MG63 (cell line): ENCODE data around the gene SPX. TPM values are rescaled to one million over a fixed set of nuclear protein-coding genes. Genes with fewer than 3 reads are reported as not detected.

Experiments used
- DNase-seq: peaks from one replicate; pipeline ENCODE4 v3.0.0-alpha.2; 2020
- H3K27me3 ChIP-seq: fragments of 250-450 bp; sonication (Bioruptor Pico); 2 replicates; pipeline ENCODE4 v1.5.1; 2020; ENCODE audit warnings: mild to moderate bottlenecking, moderate library complexity
- H3K36me3 ChIP-seq: fragments of 250-450 bp; sonication (Bioruptor Pico); 2 replicates; pipeline ENCODE4 v1.5.1; 2020; ENCODE audit warnings: mild to moderate bottlenecking, moderate library complexity
- H3K4me3 ChIP-seq: fragments of 250-450 bp; sonication (Bioruptor Pico); 2 replicates; pipeline ENCODE4 v1.5.1; 2020; ENCODE audit warnings: mild to moderate bottlenecking, moderate library complexity
- H3K9me3 ChIP-seq: fragments of 250-450 bp; sonication (Bioruptor Pico); 2 replicates; pipeline ENCODE4 v1.5.1; 2020; ENCODE audit warnings: mild to moderate bottlenecking, moderate library complexity
- total RNA-seq: library from RNA; depleted of rRNA; stranded (reverse); fragments of >200 nt; shearing (Covaris generic); gene quantifications from 2 replicates; pipeline ENCODE4 v1.2.3, GENCODE V29; 2014; ENCODE audit warnings: low replicate concordance; rRNA removed

The SPX gene
- 1.1 and 6.6 TPM in 2 replicates for total RNA-seq

- Histone ChIP-seq H3K4me3 (peak within 1 kb of the TSS; percentile 59), H3K9me3 (no peaks in the 10 kb centered on the region), H3K36me3 (no peaks in the 10 kb centered on the region), H3K27me3 (peaks cover 8% of the 10 kb centered on the region)
- no peak for DNase-seq
These were observed at the start of gene SPX for GRCh38 chr12:21526053-21526452. SPX (plus strand) TSS chr12:21526296; CDS start chr12:21526473, 177 bp downstream.

GRCh38 chr12:21476949-21477348, 49.1 kb upstream of the SPX start:
- no peak overlapping the region for H3K4me3 ChIP-seq
- DNase-seq, result no peak
- H3K27me3 ChIP-seq, result no peaks in the 10 kb centered on the region
- no peaks in the 10 kb centered on the region for H3K9me3 ChIP-seq
- H3K36me3 ChIP-seq, result peaks cover 85% of the 10 kb centered on the region

- no peaks in the 10 kb centered on the region for H3K27me3 ChIP-seq
- H3K36me3 ChIP-seq, result peaks cover 84% of the 10 kb centered on the region
These were observed 47.2 kb upstream of the SPX start for GRCh38 chr12:21478756-21479455.

GRCh38 chr12:21483531-21483930, 42.6 kb upstream of the SPX start:
- no peak overlapping the region for H3K4me3 ChIP-seq
- H3K27me3 ChIP-seq, result no peaks in the 10 kb centered on the region
- no peaks in the 10 kb centered on the region for H3K9me3 ChIP-seq
- peaks cover 61% of the 10 kb centered on the region for H3K36me3 ChIP-seq
- no peak for DNase-seq

More at GRCh38 chr12:21478756-21479455, 47.2 kb upstream of the SPX start:
- no peak overlapping the region for H3K4me3 ChIP-seq
- no peak for DNase-seq
- H3K9me3 ChIP-seq, result no peaks in the 10 kb centered on the region

- Histone ChIP-seq H3K36me3 (peaks cover 63% of the 10 kb centered on the region), H3K9me3 (no peaks in the 10 kb centered on the region)
- DNase-seq, result no peak
These were observed 40.1 kb upstream of the SPX start for GRCh38 chr12:21485998-21486397.

GRCh38 chr12:21499765-21500164, 26.3 kb upstream of the SPX start:
- no peaks in the 10 kb centered on the region for H3K27me3 ChIP-seq
- peaks cover 42% of the 10 kb centered on the region for H3K36me3 ChIP-seq
- peak overlapping the region; percentile 97; the same call in 1 of the 2 replicates for H3K4me3 ChIP-seq
- DNase-seq, result no peak
- no peaks in the 10 kb centered on the region for H3K9me3 ChIP-seq

More at GRCh38 chr12:21485998-21486397, 40.1 kb upstream of the SPX start:
- Histone ChIP-seq H3K4me3 (no peak overlapping the region), H3K27me3 (no peaks in the 10 kb centered on the region)

GRCh38 chr12:21500786-21501257, 25.3 kb upstream of the SPX start:
- DNase-seq, result no peak

GRCh38 chr12:21501258-21502163, 24.6 kb upstream of the SPX start, which contains the start of the genes GOLT1B and RECQL:
GOLT1B (plus strand) TSS chr12:21501789; CDS start chr12:21501924, 135 bp downstream.
RECQL (minus strand) TSS chr12:21501635; CDS start chr12:21499570, 2,065 bp downstream.
- peak; percentile 95 for DNase-seq
- Histone ChIP-seq H3K27me3 (no peaks in the 10 kb centered on the region), H3K4me3 (peak within 1 kb of the TSS; percentile 97), H3K36me3 (peaks cover 31% of the 10 kb centered on the region), H3K9me3 (no peaks in the 10 kb centered on the region)

More at GRCh38 chr12:21500786-21501257, 25.3 kb upstream of the SPX start:
- peaks cover 36% of the 10 kb centered on the region for H3K36me3 ChIP-seq
- H3K27me3 ChIP-seq, result no peaks in the 10 kb centered on the region
- peak overlapping the region; percentile 97 for H3K4me3 ChIP-seq
- no peaks in the 10 kb centered on the region for H3K9me3 ChIP-seq

- DNase-seq, result no peak
- peaks cover 27% of the 10 kb centered on the region for H3K36me3 ChIP-seq
- H3K9me3 ChIP-seq, result no peaks in the 10 kb centered on the region
- H3K27me3 ChIP-seq, result no peaks in the 10 kb centered on the region
- peak overlapping the region; percentile 97 for H3K4me3 ChIP-seq
These were observed 24.0 kb upstream of the SPX start for GRCh38 chr12:21502164-21502496.

GRCh38 chr12:21502872-21503271, 23.2 kb upstream of the SPX start:
- peak overlapping the region; percentile 97 for H3K4me3 ChIP-seq
- no peak for DNase-seq
- H3K9me3 ChIP-seq, result no peaks in the 10 kb centered on the region
- H3K27me3 ChIP-seq, result no peaks in the 10 kb centered on the region
- H3K36me3 ChIP-seq, result peaks cover 27% of the 10 kb centered on the region

GRCh38 chr12:21505888-21506287, 20.2 kb upstream of the SPX start:
- no peak overlapping the region for H3K4me3 ChIP-seq
- no peaks in the 10 kb centered on the region for H3K27me3 ChIP-seq
- H3K36me3 ChIP-seq, result peaks cover 32% of the 10 kb centered on the region
- no peak for DNase-seq
- H3K9me3 ChIP-seq, result no peaks in the 10 kb centered on the region

- no peak for DNase-seq
- Histone ChIP-seq H3K27me3 (no peaks in the 10 kb centered on the region), H3K36me3 (peaks cover 36% of the 10 kb centered on the region), H3K4me3 (no peak overlapping the region), H3K9me3 (no peaks in the 10 kb centered on the region)
These were observed 18.2 kb upstream of the SPX start for GRCh38 chr12:21507849-21508248.

- no peaks in the 10 kb centered on the region for H3K9me3 ChIP-seq
- H3K4me3 ChIP-seq, result no peak overlapping the region
- peaks cover 55% of the 10 kb centered on the region for H3K36me3 ChIP-seq
These were observed 16.3 kb upstream of the SPX start for GRCh38 chr12:21509768-21510167.

GRCh38 chr12:21516281-21516680, 9.8 kb upstream of the SPX start:
- no peaks in the 10 kb centered on the region for H3K27me3 ChIP-seq
- no peak for DNase-seq
- peaks cover 67% of the 10 kb centered on the region for H3K36me3 ChIP-seq

More at GRCh38 chr12:21509768-21510167, 16.3 kb upstream of the SPX start:
- no peak for DNase-seq
- H3K27me3 ChIP-seq, result no peaks in the 10 kb centered on the region

GRCh38 chr12:21518451-21518850, 7.6 kb upstream of the SPX start:
- Histone ChIP-seq H3K9me3 (no peaks in the 10 kb centered on the region), H3K27me3 (no peaks in the 10 kb centered on the region), H3K4me3 (no peak overlapping the region), H3K36me3 (peaks cover 55% of the 10 kb centered on the region)
- no peak for DNase-seq

More at GRCh38 chr12:21516281-21516680, 9.8 kb upstream of the SPX start:
- Histone ChIP-seq H3K4me3 (no peak overlapping the region), H3K9me3 (no peaks in the 10 kb centered on the region)

- Histone ChIP-seq H3K36me3 (peaks cover 25% of the 10 kb centered on the region), H3K27me3 (no peaks in the 10 kb centered on the region), H3K4me3 (no peak overlapping the region), H3K9me3 (no peaks in the 10 kb centered on the region)
- no peak for DNase-seq
These were observed 4.6 kb upstream of the SPX start for GRCh38 chr12:21521541-21521940.

- Histone ChIP-seq H3K27me3 (0 out of 2 replicates have a peak, but pooled peaks cover 1% of the 10 kb centered on the region), H3K9me3 (no peaks in the 10 kb centered on the region), H3K4me3 (no peak overlapping the region), H3K36me3 (peaks cover 10% of the 10 kb centered on the region)
- no peak for DNase-seq
These were observed 2.9 kb upstream of the SPX start for GRCh38 chr12:21523148-21523547.
